NK-92 (cell line): Measurements from ENCODE around the gene SCNN1A.

Experiments
- DNase-seq: peaks from one replicate; lab custom pipeline; 2025; ENCODE audit not compliant: unreplicated experiment; lab: John Stamatoyannopoulos, UW

SCNN1A gene

GRCh38 chr12:6321905-6322304, 53.5 kb downstream of the SCNN1A start:
- no peak for DNase-seq

- DNase-seq, result no peak
Observed at GRCh38 chr12:6319446-6319845, 55.9 kb downstream of the SCNN1A start.

- no peak for DNase-seq
Observed at GRCh38 chr12:6318440-6318879, 56.9 kb downstream of the SCNN1A start.

- DNase-seq, result no peak
Observed at GRCh38 chr12:6317693-6318439, 57.5 kb downstream of the SCNN1A start.

- no peak for DNase-seq
Observed at GRCh38 chr12:6316921-6317692, 58.3 kb downstream of the SCNN1A start.

GRCh38 chr12:6315704-6316597, 59.4 kb downstream of the SCNN1A start:
- DNase-seq, result no peak

GRCh38 chr12:6315184-6315583, 60.2 kb downstream of the SCNN1A start:
- DNase-seq, result no peak

- DNase-seq, result no peak
Observed at GRCh38 chr12:6314776-6315175, 60.6 kb downstream of the SCNN1A start.

GRCh38 chr12:6313326-6313940, 61.9 kb downstream of the SCNN1A start:
- no peak for DNase-seq

- no peak for DNase-seq
Observed at GRCh38 chr12:6312529-6313325, 62.6 kb downstream of the SCNN1A start.

- no peak for DNase-seq
Observed at GRCh38 chr12:6311822-6312528, 63.4 kb downstream of the SCNN1A start.

GRCh38 chr12:6310771-6311610, 64.4 kb downstream of the SCNN1A start:
- DNase-seq, result no peak

- no peak for DNase-seq
Observed at GRCh38 chr12:6307529-6307928, 67.8 kb downstream of the SCNN1A start.

- no peak for DNase-seq
Observed at GRCh38 chr12:6306599-6307220, 68.7 kb downstream of the SCNN1A start.

GRCh38 chr12:6306151-6306550, 69.2 kb downstream of the SCNN1A start:
- DNase-seq, result no peak

GRCh38 chr12:6303071-6303470, 72.3 kb downstream of the SCNN1A start:
- DNase-seq, result no peak

- DNase-seq, result no peak
Observed at GRCh38 chr12:6302621-6303020, 72.7 kb downstream of the SCNN1A start.

GRCh38 chr12:6301721-6302120, 73.6 kb downstream of the SCNN1A start:
- DNase-seq, result no peak
